GM12878 (cell line): ENCODE results near the gene CA5A. TPM values are rescaled to one million over a fixed set of nuclear protein-coding genes. Genes with fewer than 3 reads are reported as not detected.

Source experiments
- ATAC-seq: fragments of 200-7000 bp; cut with Tn5 transposase; 3 replicates; pipeline ENCODE4 v1.9.1; 2020; ENCODE audit warnings: mild to moderate bottlenecking, moderate library complexity
- BruUV-seq: library from RNA; stranded (reverse); fragments of 400-500 nt; replicated peaks from 2 replicates; lab custom pipeline; 2021; lab: Mats Ljungman, UMichigan
- CTCF ChIA-PET: fragments of 300-600 bp; sonication (Branson Sonifier 250); formaldehyde crosslinking; extraction: SDS; loops from one replicate; lab custom pipeline; 2021; ENCODE audit warnings: inconsistent platforms; lab: Yijun Ruan, JAX
- POLR2A ChIA-PET: fragments of 350-600 bp; formaldehyde crosslinking; extraction: SDS; loops from one replicate; lab custom pipeline; 2021; ENCODE audit warnings: inconsistent platforms; lab: Charles Lee
- RAD21 ChIA-PET: fragments of 300-600 bp; sonication (Branson Sonifier 250); formaldehyde crosslinking; loops from one replicate; lab custom pipeline; 2023; ENCODE audit warnings: antibody characterized with exemption; ENCODE audit not compliant: unreplicated experiment; lab: Charles Lee
- SMC1A ChIA-PET: fragments of 300-600 bp; sonication (Branson Sonifier 250); formaldehyde crosslinking; loops from one replicate; lab custom pipeline; 2023; ENCODE audit not compliant: unreplicated experiment, uncharacterized antibody; lab: Charles Lee
- DNase-seq: peaks from one replicate; pipeline ENCODE4 v3.0.0-alpha.2; 2011; ENCODE audit warnings: low read depth, low spot score
- FAIRE-seq: peaks from 3 replicates; lab custom pipeline; 2011; peaks lifted over from hg19 to GRCh38; lab: Jason Lieb, UNC
- H2AFZ ChIP-seq: 2 replicates; pipeline ENCODE4 v1.6.0; 2011; ENCODE audit warnings: low read depth, low read length, control low read depth; ENCODE audit not compliant: control insufficient read depth
- H3K27ac ChIP-seq: 2 replicates; pipeline ENCODE4 v1.5.1; 2011; ENCODE audit warnings: control low read depth; ENCODE audit not compliant: control insufficient read depth, insufficient read depth
- H3K27me3 ChIP-seq, 2 experiments: replicated peaks in 1 of 2; 2 replicates each; pipeline versions ENCODE4 v1.6.0 to v1.6.1; 2011; ENCODE audit warnings: low read length in 1 of 2; ENCODE audit not compliant: control insufficient read depth in 2 of 2, insufficient read depth in 2 of 2
- H3K36me3 ChIP-seq, 2 experiments: 2 replicates each; pipeline ENCODE4 v1.5.1; 2011; ENCODE audit warnings: low read length in 1 of 2; ENCODE audit not compliant: control insufficient read depth in 2 of 2, insufficient read depth in 2 of 2
- H3K4me1 ChIP-seq: 2 replicates; pipeline ENCODE4 v1.6.1; 2011; ENCODE audit warnings: mild to moderate bottlenecking, low read length, moderate library complexity, mixed read lengths; ENCODE audit not compliant: control insufficient read depth, insufficient read depth
- H3K4me2 ChIP-seq: 2 replicates; pipeline ENCODE4 v1.6.0; 2011; ENCODE audit warnings: control low read depth; ENCODE audit not compliant: control insufficient read depth, insufficient read depth
- H3K4me3 ChIP-seq: fragments of 200-600 bp; sonication (generic); 2 replicates; pipeline ENCODE4 v1.5.1; 2016
- H3K79me2 ChIP-seq: 2 replicates; pipeline ENCODE4 v1.6.0; 2011; ENCODE audit warnings: low read length; ENCODE audit not compliant: control insufficient read depth, insufficient read depth
- H3K9ac ChIP-seq: 2 replicates; pipeline ENCODE4 v1.8.0; 2011; ENCODE audit warnings: low read length, control low read depth, mixed read lengths; ENCODE audit not compliant: control insufficient read depth, insufficient read depth
- H3K9me3 ChIP-seq: replicated peaks from 3 replicates; pipeline ENCODE4 v1.5.1; 2011; ENCODE audit warnings: mild to moderate bottlenecking, low read length; ENCODE audit not compliant: control insufficient read depth, insufficient read depth
- H4K20me1 ChIP-seq: 2 replicates; pipeline ENCODE4 v1.6.0; 2011; ENCODE audit not compliant: control insufficient read depth, insufficient read depth
- BRCA1 ChIP-seq: IDR thresholded peaks from 2 replicates; pipeline ENCODE4 v1.6.1; 2011; ENCODE audit warnings: low read depth, low read length, improper control_type of control experiment
- MYC ChIP-seq: IDR thresholded peaks from 2 replicates; pipeline ENCODE4 v1.6.1; 2011; ENCODE audit warnings: mild to moderate bottlenecking, low read length, moderate library complexity, inconsistent platforms; ENCODE audit not compliant: insufficient read depth, insufficient replicate concordance, insufficient read length, severe bottlenecking
- NR2C2 ChIP-seq: IDR thresholded peaks from 2 replicates; pipeline ENCODE4 v1.6.1; 2011; ENCODE audit warnings: borderline replicate concordance, low read depth; ENCODE audit not compliant: control insufficient read depth, insufficient read length
- PAX8 ChIP-seq: fragments of 450-650 bp; IDR thresholded peaks from 2 replicates; pipeline ENCODE4 v1.6.1; 2017; ENCODE audit warnings: mild to moderate bottlenecking, moderate library complexity
- SREBF2 ChIP-seq: IDR thresholded peaks from 2 replicates; pipeline ENCODE4 v1.6.1; 2012; ENCODE audit warnings: mild to moderate bottlenecking, low read length
- SUZ12 ChIP-seq: fragments of 200-600 bp; sonication (generic); IDR thresholded peaks from one replicate; pipeline ENCODE4 v1.6.1; 2018; ENCODE audit warnings: antibody characterized with exemption, mild to moderate bottlenecking; ENCODE audit not compliant: unreplicated experiment
- WGBS: methylation state at CpG from one replicate; pipeline ENCODE4 v1.1.6; 2016; ENCODE audit warnings: low lambda C conversion rate; ENCODE audit not compliant: insufficient replicate concordance, insufficient coverage; ENCODE audit errors: missing lambda C conversion rate; 5-methylcytosine and 5-hydroxymethylcytosine counted together
- in situ Hi-C: fragments of 300-500 bp; cut with MboI; formaldehyde crosslinking; loops from 9 replicates; pipeline ENCODE4 v1.14.3; 2018; ENCODE audit warnings: mixed read lengths
- intact Hi-C: fragments of 100-400 bp; cut with micrococcal nuclease; formaldehyde crosslinking; loops from one replicate; pipeline ENCODE4 v1.14.2; 2022; ENCODE audit not compliant: unreplicated experiment
- polyA plus RNA-seq, 11 experiments: library from polyadenylated mRNA; depleted of rRNA in 4 of 11; unstranded in 6 of 11; stranded (reverse) in 5 of 11; fragments of >200 nt; fragmentation: Nextera tagmentation in 4 of 11; fragmentation: Illumina TruSeq in 1 of 11; extraction: Ambion mirVana in 4 of 11; extraction: Trizol in 1 of 11; gene quantifications; 1 replicate in 1 of 11; 2 replicates in 10 of 11; pipeline versions ENCODE4 v1.2.1 to v1.2.3, GENCODE V29; 2011 to 2016; ENCODE audit warnings: inconsistent platforms in 2 of 11, missing spikeins in 2 of 11, low read depth in 1 of 11
- total RNA-seq, 4 experiments: library from RNA; depleted of rRNA in 3 of 4; stranded (reverse); fragments of >200 nt in 3 of 4; fragmentation: Illumina TruSeq in 1 of 4; extraction: Trizol in 1 of 4; gene quantifications; 2 replicates each; pipeline versions ENCODE4 v1.2.1 to v1.2.3, GENCODE V29; 2013 to 2021
- TF ChIP-seq, protein P1 (sequence below): fragments of 450-650 bp; IDR thresholded peaks from 2 replicates; pipeline ENCODE4 v1.6.1; 2017; ENCODE audit warnings: mild to moderate bottlenecking, moderate library complexity
- TF ChIP-seq, protein P2 (sequence below): IDR thresholded peaks from 2 replicates; pipeline ENCODE4 v1.6.1; 2012; ENCODE audit warnings: low read depth, low read length, improper control_type of control experiment

The CA5A gene
- total and polyA plus RNA-seq, 10 of the 15 experiments (the other 5 are each of a cell fraction or from before 2014, with no cell fraction given), result not detected

DNA sequence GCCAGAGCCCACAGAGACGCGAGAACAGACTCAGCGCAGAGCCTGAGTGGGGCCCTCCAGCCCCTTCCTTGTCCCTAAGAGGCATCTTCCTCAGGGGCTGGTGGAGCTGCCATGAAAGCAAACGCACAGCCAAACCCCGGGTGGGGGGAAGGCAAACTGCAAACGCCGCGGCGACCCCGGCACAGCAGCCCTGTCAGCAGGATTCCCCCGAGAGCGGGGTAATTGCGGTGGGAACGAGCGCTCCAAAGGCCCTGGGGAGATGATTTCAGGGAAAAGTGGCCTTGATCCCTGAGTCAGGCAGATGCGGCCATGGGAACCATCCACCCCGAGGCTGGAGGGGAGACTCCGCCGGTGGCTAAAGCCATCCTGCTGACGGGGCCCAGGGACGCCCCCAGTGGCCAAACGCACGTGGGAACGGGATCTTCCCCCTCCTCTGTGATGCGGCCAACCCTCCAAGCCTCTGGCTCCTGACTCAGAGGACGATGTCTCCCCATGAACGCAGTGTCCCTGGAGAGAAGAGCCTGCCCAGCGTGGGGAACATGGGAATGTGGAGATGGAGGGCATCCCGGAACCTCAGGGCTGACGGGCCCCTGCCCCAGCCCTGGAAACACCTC is 92.1 kb downstream of the CA5A start:
- Histone ChIP-seq H3K79me2 (peaks cover 4% of the 10 kb centered on the region), H2AFZ (no peak overlapping the region), H3K9ac (no peak overlapping the region), H3K9me3 (no peaks in the 10 kb centered on the region), H3K4me2 (no peak overlapping the region), H3K27ac (no peak overlapping the region), H3K36me3 (peaks cover 25 to 68% of the 10 kb centered on the region in 2 experiments), H3K4me1 (no peaks in the 10 kb centered on the region), H3K4me3 (no peak overlapping the region), H4K20me1 (no peaks in the 10 kb centered on the region), H3K27me3 (no peaks in the 10 kb centered on the region)
- TF ChIP-seq BRCA1, result no peak
- TF ChIP-seq, protein P1, sequence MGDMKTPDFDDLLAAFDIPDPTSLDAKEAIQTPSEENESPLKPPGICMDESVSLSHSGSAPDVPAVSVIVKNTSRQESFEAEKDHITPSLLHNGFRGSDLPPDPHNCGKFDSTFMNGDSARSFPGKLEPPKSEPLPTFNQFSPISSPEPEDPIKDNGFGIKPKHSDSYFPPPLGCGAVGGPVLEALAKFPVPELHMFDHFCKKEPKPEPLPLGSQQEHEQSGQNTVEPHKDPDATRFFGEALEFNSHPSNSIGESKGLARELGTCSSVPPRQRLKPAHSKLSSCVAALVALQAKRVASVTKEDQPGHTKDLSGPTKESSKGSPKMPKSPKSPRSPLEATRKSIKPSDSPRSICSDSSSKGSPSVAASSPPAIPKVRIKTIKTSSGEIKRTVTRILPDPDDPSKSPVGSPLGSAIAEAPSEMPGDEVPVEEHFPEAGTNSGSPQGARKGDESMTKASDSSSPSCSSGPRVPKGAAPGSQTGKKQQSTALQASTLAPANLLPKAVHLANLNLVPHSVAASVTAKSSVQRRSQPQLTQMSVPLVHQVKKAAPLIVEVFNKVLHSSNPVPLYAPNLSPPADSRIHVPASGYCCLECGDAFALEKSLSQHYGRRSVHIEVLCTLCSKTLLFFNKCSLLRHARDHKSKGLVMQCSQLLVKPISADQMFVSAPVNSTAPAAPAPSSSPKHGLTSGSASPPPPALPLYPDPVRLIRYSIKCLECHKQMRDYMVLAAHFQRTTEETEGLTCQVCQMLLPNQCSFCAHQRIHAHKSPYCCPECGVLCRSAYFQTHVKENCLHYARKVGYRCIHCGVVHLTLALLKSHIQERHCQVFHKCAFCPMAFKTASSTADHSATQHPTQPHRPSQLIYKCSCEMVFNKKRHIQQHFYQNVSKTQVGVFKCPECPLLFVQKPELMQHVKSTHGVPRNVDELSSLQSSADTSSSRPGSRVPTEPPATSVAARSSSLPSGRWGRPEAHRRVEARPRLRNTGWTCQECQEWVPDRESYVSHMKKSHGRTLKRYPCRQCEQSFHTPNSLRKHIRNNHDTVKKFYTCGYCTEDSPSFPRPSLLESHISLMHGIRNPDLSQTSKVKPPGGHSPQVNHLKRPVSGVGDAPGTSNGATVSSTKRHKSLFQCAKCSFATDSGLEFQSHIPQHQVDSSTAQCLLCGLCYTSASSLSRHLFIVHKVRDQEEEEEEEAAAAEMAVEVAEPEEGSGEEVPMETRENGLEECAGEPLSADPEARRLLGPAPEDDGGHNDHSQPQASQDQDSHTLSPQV, result no peak
- no peak for TF ChIP-seq NR2C2
- TF ChIP-seq, protein P2, sequence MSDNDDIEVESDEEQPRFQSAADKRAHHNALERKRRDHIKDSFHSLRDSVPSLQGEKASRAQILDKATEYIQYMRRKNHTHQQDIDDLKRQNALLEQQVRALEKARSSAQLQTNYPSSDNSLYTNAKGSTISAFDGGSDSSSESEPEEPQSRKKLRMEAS, result no peak
- no peak for TF ChIP-seq MYC
- no peak for TF ChIP-seq SUZ12
- TF ChIP-seq SREBF2, result no peak
- no peak for TF ChIP-seq PAX8
- BruUV-seq, result no TSS peak
- ChIA-PET RAD21 (no interaction called here), SMC1A (no interaction called here), POLR2A (no interaction called here), CTCF (no interaction called here)
- ATAC-seq (no peak), DNase-seq (no peak), FAIRE-seq (no peak)
- WGBS, result 80% methylated on average over 21 of the region's 30 CpGs
- intact Hi-C loops, result no loop called here
- in situ Hi-C loops, result no loop called here
